NCI-H2081 (cell line): ENCODE results near the gene CFAP57.

Experiments used
- DNase-seq, 2 experiments: peaks; one replicate each; lab custom pipeline; 2025; lab: John Stamatoyannopoulos, UW

The CFAP57 gene

GRCh38 chr1:43255438-43256210, 83.5 kb downstream of the CFAP57 start:
- no peak for DNase-seq

- DNase-seq = no peak
These were observed 84.8 kb downstream of the CFAP57 start for GRCh38 chr1:43256675-43257570.

- no peak for DNase-seq
These were observed 86.2 kb downstream of the CFAP57 start for GRCh38 chr1:43258370-43258769.

GRCh38 chr1:43265431-43265830, 93.3 kb downstream of the CFAP57 start:
- DNase-seq = no peak

GRCh38 chr1:43266881-43267280, 94.8 kb downstream of the CFAP57 start:
- DNase-seq = no peak

- DNase-seq = no peak
These were observed 95.2 kb downstream of the CFAP57 start for GRCh38 chr1:43267291-43267805.

- no peak for DNase-seq
These were observed 95.8 kb downstream of the CFAP57 start for GRCh38 chr1:43267818-43268425.

- DNase-seq = no peak
These were observed 97.7 kb downstream of the CFAP57 start, which contains the start of gene TMEM125 for GRCh38 chr1:43269627-43270375. Gene TMEM125, plus strand, starts transcription at chr1:43269983. Its CDS starts 2,740 bp downstream, at chr1:43272723.

GRCh38 chr1:43270421-43271095, 98.4 kb downstream of the CFAP57 start:
- DNase-seq = peak; percentile 9 to 40

GRCh38 chr1:43271186-43272118, 99.3 kb downstream of the CFAP57 start:
- DNase-seq = no peak

- DNase-seq = no peak
These were observed 100.0 kb downstream of the CFAP57 start for GRCh38 chr1:43272161-43272560.

GRCh38 chr1:43272576-43273571, 100.7 kb downstream of the CFAP57 start:
- no peak for DNase-seq

- DNase-seq = no peak
These were observed 101.6 kb downstream of the CFAP57 start for GRCh38 chr1:43273708-43274107.

- peak; percentile 11 to 23 for DNase-seq
These were observed 102.1 kb downstream of the CFAP57 start for GRCh38 chr1:43274125-43274803.

- no peak for DNase-seq
These were observed 102.7 kb downstream of the CFAP57 start for GRCh38 chr1:43274804-43275180.

- no peak for DNase-seq
These were observed 103.9 kb downstream of the CFAP57 start for GRCh38 chr1:43275826-43276620.

- DNase-seq = no peak
These were observed 104.5 kb downstream of the CFAP57 start for GRCh38 chr1:43276673-43277072.
